SK-N-MC (cell line): ENCODE measurements around the gene SERPINA3.

Experiments used
- DNase-seq: peaks from one replicate; pipeline ENCODE4 v3.0.0-alpha.2; 2011; ENCODE audit warnings: low read depth, low spot score
- H3K27ac ChIP-seq: fragments of 200-600 bp; sonication (generic); 2 replicates; pipeline ENCODE4 v1.5.1; 2016; ENCODE audit warnings: mixed run types
- H3K36me3 ChIP-seq: fragments of 200-600 bp; sonication (generic); 2 replicates; pipeline ENCODE4 v1.6.1; 2017; ENCODE audit warnings: antibody characterized with exemption, low read length, mixed read lengths; ENCODE audit not compliant: insufficient read depth
- H3K4me3 ChIP-seq: fragments of 200-600 bp; sonication (generic); 2 replicates; pipeline ENCODE4 v1.5.1; 2016
- H3K9ac ChIP-seq: fragments of 200-600 bp; sonication (generic); 2 replicates; pipeline ENCODE4 v1.8.0; 2017; ENCODE audit warnings: mixed run types, mixed read lengths; ENCODE audit not compliant: insufficient read length
- H3K9me3 ChIP-seq: fragments of 200-600 bp; sonication (generic); 2 replicates; pipeline ENCODE4 v1.6.1; 2017; ENCODE audit warnings: low read depth, mild to moderate bottlenecking, antibody characterized with exemption, low read length, moderate library complexity, mixed read lengths
- EZH2 ChIP-seq: fragments of 200-600 bp; sonication (generic); IDR thresholded peaks from one replicate; pipeline ENCODE4 v1.6.1; 2017; ENCODE audit warnings: antibody characterized with exemption
- FOXP2 ChIP-seq: optimal IDR thresholded peaks from 2 replicates; pipeline ENCODE3; 2011; ENCODE audit warnings: mild to moderate bottlenecking, moderate library complexity; ENCODE audit not compliant: insufficient read depth; ENCODE audit errors: extremely low read length, control extremely low read depth
- POLR2AphosphoS5 ChIP-seq: IDR thresholded peaks from 2 replicates; pipeline ENCODE4 v1.6.1; 2012; ENCODE audit warnings: mild to moderate bottlenecking, low read depth, low read length, borderline replicate concordance

SERPINA3 gene

GRCh38 chr14:94592457-94592856, 19.7 kb upstream of the SERPINA3 start:
- Histone ChIP-seq H3K9me3 (no peaks in the 10 kb centered on the region), H3K27ac (no peak overlapping the region), H3K9ac (no peak overlapping the region), H3K4me3 (no peak overlapping the region), H3K36me3 (no peaks in the 10 kb centered on the region)
- no peak for TF ChIP-seq FOXP2
- no peak for TF ChIP-seq POLR2AphosphoS5
- no peak for TF ChIP-seq EZH2
- DNase-seq = no peak

GRCh38 chr14:94593376-94593748, 18.8 kb upstream of the SERPINA3 start:
- DNase-seq = no peak
- Histone ChIP-seq H3K9me3 (no peaks in the 10 kb centered on the region), H3K4me3 (no peak overlapping the region), H3K27ac (no peak overlapping the region), H3K9ac (no peak overlapping the region), H3K36me3 (no peaks in the 10 kb centered on the region)
- TF ChIP-seq EZH2 (no peak), POLR2AphosphoS5 (no peak), FOXP2 (no peak)

- H3K4me3 ChIP-seq = no peak overlapping the region
- no peaks in the 10 kb centered on the region for H3K9me3 ChIP-seq
- TF ChIP-seq EZH2 (no peak), FOXP2 (no peak), POLR2AphosphoS5 (no peak)
- H3K27ac ChIP-seq = no peak overlapping the region
- no peaks in the 10 kb centered on the region for H3K36me3 ChIP-seq
- no peak for DNase-seq
- no peak overlapping the region for H3K9ac ChIP-seq
Observed at GRCh38 chr14:94593749-94594431, 18.3 kb upstream of the SERPINA3 start.

GRCh38 chr14:94594441-94594840, 17.8 kb upstream of the SERPINA3 start:
- TF ChIP-seq POLR2AphosphoS5 (no peak), FOXP2 (no peak), EZH2 (no peak)
- no peak overlapping the region for H3K4me3 ChIP-seq

GRCh38 chr14:94595912-94596311, 16.3 kb upstream of the SERPINA3 start:
- Histone ChIP-seq H3K27ac (no peak overlapping the region), H3K4me3 (no peak overlapping the region), H3K9me3 (no peaks in the 10 kb centered on the region), H3K9ac (no peak overlapping the region), H3K36me3 (no peaks in the 10 kb centered on the region)
- TF ChIP-seq POLR2AphosphoS5 = no peak
- TF ChIP-seq EZH2 = no peak
- TF ChIP-seq FOXP2 = no peak
- DNase-seq = no peak

More at GRCh38 chr14:94594441-94594840, 17.8 kb upstream of the SERPINA3 start:
- Histone ChIP-seq H3K9me3 (no peaks in the 10 kb centered on the region), H3K36me3 (no peaks in the 10 kb centered on the region), H3K9ac (no peak overlapping the region), H3K27ac (no peak overlapping the region)
- DNase-seq = no peak

- no peak overlapping the region for H3K27ac ChIP-seq
- H3K9me3 ChIP-seq = no peaks in the 10 kb centered on the region
- H3K9ac ChIP-seq = no peak overlapping the region
- TF ChIP-seq FOXP2 (no peak), POLR2AphosphoS5 (no peak), EZH2 (no peak)
- no peaks in the 10 kb centered on the region for H3K36me3 ChIP-seq
- H3K4me3 ChIP-seq = no peak overlapping the region
- DNase-seq = no peak
Observed at GRCh38 chr14:94596361-94596760, 15.8 kb upstream of the SERPINA3 start.

GRCh38 chr14:94597788-94598187, 14.4 kb upstream of the SERPINA3 start:
- no peak overlapping the region for H3K4me3 ChIP-seq
- no peak overlapping the region for H3K9ac ChIP-seq
- no peaks in the 10 kb centered on the region for H3K36me3 ChIP-seq
- TF ChIP-seq EZH2 (no peak), POLR2AphosphoS5 (no peak), FOXP2 (no peak)
- no peak for DNase-seq
- H3K27ac ChIP-seq = no peak overlapping the region
- H3K9me3 ChIP-seq = no peaks in the 10 kb centered on the region

GRCh38 chr14:94598506-94598815, 13.7 kb upstream of the SERPINA3 start:
- no peak overlapping the region for H3K9ac ChIP-seq
- no peaks in the 10 kb centered on the region for H3K9me3 ChIP-seq
- no peaks in the 10 kb centered on the region for H3K36me3 ChIP-seq
- DNase-seq = no peak
- no peak overlapping the region for H3K27ac ChIP-seq
- no peak overlapping the region for H3K4me3 ChIP-seq
- TF ChIP-seq EZH2 (no peak), POLR2AphosphoS5 (no peak), FOXP2 (no peak)
